PC-9 (cell line): Measurements from ENCODE around the gene MARVELD2.

Experiments
- CTCF ChIP-seq: fragments of 200-600 bp; sonication (generic); conservative IDR thresholded peaks from 2 replicates; pipeline ENCODE4 v1.6.1; 2017; ENCODE audit warnings: mixed run types, antibody characterized with exemption, mild to moderate bottlenecking, moderate library complexity
- EZH2 ChIP-seq: fragments of 200-600 bp; sonication (generic); IDR thresholded peaks from 2 replicates; pipeline ENCODE4 v1.8.0; 2017; ENCODE audit warnings: antibody characterized with exemption, low read depth

GRCh38 chr5:69467442-69468225 lies 52.7 kb downstream of the MARVELD2 start:
- TF ChIP-seq CTCF (no peak), EZH2 (no peak)
